LoVo (cell line): ENCODE measurements around the gene CATSPERD.
A peak's percentile ranks its signal among the peaks of the same experiment; 100 is the strongest.

Source experiments
- DNase-seq: peaks from one replicate; pipeline ENCODE4 v3.0.0-alpha.2; 2016; ENCODE audit warnings: low spot score

Gene CATSPERD

DNA sequence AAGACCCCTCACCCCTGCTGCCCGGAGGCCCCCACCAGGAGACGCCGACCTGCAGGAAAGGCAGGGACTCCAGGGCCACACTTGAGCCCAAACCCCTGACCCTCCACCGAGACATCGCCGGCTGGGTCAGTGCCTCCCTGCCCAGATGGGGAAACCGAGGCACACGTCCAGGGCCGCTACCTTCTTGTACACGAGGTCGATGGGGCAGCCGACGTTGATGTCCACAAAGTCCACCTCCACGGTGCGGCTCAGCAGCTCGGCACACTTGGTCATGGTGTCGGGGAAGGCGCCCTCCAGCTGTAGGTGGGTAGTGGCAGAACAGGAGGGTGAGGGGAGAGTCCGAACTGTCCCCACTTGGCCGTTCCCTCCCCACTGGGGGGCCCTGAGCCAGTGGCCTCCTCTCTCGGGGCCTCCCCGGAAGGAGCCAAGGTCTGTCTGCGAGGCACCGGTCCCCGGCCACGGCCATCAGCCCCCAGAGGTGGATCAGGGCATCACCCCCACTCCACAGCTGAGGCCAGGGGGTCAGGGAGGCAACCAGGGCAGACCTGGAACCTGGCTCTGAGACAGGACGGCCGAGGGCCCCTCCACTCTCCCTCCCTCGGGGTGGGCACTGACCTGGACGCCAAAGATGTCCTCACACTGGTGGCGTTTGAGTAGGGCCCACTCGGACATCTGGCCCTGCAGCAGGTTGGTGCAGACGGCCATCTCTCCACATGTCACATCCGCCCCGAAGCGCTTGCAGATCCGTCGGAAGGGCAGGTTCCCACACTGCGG, 67.2 kb downstream of the CATSPERD start:
- DNase-seq: no peak

DNA sequence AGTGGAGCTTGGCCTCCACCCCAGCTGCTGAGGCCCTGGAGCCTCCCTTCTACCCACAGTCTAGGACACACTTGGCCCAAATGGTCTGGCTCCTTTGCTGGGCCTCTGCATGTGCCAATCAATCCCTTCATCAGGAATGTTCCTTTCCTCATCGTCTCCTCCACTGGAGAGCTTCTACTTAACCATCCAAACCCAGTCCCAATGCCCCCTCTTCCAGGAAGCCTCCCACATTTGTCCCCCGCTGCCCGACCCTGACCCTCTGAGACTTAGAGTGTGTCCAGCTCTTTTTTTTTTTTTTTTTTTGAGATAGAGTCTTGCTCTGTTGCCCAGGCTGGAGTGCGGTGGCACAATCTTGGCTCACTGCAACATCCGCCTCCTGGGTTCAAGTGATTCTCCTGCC, 68.0 kb downstream of the CATSPERD start:
- DNase-seq: no peak

DNA sequence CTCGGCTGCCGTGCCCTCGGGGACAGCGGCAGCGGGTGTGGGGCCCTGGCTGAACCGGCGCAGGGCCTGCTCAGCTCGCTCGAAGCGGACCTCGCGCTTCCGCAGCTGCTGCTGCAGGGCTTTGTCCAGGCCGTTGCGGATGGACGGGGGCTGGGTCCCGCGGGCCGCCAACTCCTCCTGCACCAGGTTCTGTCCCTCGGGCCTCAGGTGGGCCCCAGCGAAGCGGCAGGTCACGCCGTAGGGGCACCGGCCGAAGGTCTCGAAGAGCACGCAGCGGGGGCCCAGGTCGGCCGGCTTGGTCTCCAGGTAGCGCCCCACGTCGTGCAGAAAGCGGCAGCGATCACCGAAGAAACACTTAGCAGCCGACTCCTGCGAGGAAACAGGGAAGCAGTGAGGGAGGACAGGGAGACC, 68.9 kb downstream of the CATSPERD start:
- no peak for DNase-seq

DNA sequence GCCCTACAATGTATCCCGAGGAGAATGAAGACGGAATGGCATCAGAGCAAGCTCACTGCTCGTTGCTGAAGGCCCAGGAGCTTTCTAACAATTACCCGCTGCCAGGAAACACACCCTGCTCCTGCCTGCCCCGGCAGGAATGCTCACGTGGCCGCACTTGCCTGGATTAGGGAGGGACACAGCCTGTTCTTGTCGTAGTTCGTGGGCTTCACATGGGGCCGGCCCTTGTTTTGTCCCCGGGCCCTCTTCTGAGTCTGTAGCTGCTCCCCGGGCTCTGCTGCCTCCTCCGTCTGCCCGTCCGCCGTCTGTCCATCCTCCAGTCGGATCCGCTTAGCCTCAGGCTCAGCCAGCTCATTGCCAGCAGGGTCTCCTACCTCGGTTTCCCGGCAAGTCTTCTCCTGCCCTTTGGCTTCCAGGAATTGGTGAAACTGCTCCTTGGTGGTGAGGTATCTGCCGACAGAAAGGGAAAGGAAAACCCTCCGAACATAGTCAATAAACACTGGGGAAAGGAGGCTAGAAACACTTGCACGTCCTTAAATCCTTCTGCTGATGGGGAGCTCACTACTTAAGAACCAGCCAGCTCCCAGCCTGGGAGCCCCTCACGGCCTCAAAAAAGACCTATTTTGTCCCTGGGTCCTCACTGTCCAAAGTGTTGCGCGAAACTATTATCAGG, 69.6 kb downstream of the CATSPERD start:
- DNase-seq: no peak

DNA sequence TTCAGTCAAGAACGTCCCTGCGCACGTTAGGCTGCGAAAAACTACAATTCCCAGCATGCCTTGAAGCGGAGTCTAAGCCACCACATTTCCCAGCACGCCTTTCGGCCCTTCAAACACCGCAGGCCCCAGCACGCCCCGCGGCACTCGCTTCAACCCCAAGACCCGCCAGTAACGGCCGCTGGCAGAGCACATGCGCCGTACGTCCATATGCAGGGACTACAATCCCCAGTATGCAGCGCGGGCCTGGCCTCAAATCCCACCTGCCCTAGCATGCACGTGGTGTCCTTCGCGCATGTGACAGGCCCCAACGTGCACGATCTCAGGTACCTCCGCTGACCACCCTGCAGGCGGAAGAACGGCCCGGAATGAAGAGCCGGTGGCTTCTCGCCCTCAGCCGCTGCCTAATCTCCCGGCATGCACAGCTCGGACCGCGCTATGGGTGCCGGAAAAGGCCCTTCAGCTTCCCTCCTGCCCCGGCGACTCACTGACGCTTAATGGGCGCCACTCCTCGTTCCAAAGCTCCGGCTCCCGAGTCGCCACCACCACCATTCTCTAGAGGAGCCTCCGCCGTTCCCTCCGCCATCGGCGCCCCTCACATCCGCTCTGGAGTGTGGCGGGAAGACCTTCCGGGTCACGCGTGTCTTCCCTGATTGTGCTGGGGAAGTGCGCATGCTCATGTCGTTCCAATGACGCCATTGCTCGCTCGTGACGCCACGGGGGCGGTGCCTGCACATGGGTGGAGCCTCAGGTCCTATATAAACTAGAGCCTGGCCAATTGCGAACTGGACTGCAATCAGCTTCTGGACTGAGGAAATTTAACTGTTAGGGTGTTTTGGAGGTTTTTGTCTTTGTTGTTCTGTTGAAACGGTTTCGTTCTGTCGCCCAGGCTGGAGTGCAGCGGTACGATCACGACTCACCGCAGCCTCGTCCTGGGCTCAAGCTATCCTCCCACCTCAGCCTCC, 70.4 kb downstream of the CATSPERD start, which contains the start of gene DUS3L:
Gene DUS3L (minus strand): TSS at position 605 of the 962 bp plus-strand sequence. CDS start 22 bp downstream, at position 583.
- peak; percentile 98 for DNase-seq

DNA sequence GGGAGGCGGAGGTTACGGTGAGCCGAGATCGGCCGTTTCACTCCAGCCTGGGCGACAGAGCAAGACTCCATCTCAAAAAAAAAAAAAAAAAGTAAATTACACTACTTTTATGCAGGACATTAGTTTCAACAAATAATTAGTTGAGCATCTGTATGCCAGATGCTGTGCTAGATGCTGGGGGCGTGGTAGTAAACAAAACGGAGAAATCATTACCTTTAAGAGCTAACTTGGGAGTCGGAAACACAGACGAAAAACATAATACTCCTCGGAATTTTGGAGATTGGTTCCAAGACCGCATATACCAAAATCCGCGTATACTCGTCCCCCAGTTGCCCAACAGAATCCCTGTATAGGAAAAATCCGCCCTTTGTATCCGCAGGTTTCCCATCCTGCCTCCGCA, 71.8 kb downstream of the CATSPERD start:
- no peak for DNase-seq

DNA sequence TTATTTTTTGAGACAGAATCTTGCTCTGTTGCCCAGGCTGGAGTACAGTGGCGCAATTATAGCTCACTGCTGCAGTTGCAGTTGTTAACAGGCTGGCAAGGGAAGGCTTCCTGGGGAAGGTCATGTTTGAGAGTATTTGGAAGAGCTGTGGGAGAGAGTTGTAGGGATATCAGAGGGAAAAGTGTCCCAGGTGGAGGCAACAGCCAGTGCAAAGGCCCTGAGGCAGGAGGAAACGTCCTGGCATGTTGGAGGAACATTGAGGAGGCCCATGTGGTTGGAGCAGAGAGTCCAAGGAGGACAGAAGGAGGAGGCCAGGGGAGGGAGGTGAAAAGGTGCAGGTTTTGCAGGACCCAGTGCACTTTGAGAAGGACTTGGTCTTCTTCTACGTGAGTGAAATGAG, 72.8 kb downstream of the CATSPERD start:
- no peak for DNase-seq

DNA sequence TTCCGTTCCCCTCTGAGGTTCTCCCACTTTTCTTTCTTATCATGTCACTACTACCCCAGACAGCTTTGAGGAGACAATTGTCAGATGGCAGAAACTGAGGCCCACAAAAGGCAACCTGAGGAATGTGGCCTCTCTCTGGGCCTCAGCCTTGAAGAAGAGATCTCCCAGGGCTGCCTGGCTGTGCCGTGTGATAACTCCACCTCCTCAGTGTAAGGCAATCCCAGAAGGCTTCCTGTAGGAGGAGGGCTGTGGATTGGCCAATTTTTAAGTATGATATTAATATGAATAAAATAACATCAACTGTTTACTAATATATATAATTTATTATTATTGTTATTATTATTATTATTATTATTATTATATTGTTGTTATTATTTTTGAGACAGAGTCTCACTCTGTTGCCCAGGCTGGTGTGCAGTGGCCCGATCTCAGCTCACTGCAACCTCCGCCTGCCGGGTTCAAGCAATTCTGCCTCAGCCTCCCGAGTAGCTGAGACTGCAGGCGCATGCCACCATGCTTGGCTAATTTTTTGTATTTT, 75.0 kb downstream of the CATSPERD start:
- no peak for DNase-seq

DNA sequence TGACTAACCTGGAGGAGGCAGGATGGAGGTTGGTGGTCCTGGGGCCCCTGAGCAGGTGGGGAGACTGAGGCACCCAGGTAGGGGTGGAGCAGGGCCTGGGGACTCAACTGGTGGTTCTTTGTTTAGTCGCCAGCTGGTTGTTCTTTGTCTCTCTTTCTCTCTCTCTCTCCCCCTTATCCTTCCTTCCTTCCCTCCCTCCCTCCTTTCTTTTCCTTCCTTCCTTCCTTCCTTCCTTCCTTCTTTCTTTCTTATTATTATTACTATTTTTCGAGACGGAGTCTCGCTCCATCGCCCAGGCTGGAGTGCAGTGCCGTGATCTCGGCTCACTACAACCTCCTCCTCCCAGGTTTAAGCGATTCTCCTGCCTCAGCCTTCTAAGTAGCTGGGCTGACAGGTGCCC, 77.8 kb downstream of the CATSPERD start:
- no peak for DNase-seq

DNA sequence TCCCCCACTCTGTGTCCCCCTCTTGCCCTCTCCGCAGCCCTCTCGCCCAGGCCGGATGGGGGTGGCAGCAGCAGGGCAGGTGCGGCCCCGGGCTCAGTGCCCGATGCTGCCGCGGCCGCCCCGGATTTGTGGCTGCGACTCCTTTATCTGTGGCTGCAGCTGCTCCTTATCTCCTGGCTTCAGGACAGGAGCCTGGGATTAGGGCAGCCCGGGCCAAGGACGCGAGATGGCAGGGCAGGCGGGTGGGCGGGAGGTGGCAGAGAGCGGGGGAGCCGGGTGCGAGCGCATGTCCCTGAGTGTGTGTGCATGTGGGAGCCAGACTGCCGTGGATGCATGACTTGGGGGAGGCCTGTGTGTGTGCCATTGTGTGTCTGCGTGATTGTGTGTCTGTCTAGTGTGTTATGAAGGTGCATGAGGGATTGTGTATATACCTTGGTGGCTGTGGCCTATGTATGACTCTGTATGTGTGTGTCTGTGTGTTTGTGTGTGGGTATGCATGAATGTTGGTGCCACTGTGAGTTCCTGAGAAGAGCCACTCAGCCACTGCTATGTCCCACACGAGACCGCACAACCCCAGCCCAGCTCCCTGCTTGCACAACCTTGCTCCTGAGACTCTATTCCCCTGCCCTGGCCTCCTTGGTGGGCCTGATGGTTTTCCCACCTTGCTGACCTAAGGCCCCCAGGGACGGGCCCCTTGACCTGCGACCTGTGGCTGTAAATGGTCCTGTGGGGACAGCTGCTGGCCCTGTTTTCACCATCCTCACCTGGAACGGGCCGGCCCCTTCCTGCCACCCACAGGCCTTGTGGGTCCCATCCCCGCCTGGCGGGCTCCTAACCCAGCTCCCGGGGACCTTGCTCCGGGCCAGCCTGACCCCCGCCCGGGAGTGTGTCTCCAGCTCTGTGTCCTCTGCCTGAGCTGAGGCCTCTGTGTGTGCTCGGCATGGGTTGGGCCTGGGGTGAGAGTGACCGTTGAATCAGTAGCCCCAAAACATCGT, 79.1 kb downstream of the CATSPERD start:
- DNase-seq: no peak

DNA sequence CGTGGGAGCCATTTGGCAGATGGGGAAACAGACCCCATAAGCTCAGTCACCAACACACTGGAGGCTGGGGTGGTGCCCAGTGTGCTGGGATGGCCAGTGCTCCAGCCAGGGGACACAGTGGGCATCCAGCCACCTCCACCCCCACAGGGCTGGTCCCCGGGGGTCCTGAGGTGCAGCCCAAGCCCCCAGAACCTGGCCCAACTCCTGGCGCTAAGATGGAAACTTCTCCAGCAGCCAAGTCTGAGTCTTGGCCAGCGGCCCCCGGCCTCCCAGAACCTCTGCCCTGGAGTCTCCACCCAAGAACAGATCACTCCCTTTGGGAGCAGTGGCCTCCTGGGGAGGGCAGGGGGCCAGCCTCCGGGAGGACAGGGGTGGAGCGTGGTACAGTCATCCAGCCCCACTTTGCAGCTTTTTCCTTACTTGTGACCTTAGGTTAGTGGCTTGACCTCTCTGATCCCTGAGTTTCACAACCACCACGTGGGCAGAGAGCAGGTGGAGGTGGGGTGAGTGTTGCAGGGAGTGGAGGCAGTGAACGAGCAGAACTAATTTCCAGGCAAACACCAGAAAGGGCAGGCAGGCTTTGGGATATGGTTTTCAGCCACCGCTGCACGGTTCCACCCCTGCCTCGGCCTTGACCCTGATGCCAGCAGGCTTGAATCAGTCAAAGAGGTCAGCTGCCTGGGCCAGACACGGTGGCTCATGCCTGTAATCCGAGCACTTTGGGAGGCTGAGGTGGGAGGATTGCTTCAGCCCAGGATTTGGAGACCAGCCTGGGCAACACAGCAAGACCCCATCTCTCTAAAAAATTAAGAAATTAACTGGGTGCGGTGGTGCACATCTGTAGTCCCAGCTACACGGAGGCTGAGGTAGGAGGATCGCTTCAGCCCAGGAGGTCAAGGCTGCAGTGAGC, 80.2 kb downstream of the CATSPERD start:
- DNase-seq: no peak

DNA sequence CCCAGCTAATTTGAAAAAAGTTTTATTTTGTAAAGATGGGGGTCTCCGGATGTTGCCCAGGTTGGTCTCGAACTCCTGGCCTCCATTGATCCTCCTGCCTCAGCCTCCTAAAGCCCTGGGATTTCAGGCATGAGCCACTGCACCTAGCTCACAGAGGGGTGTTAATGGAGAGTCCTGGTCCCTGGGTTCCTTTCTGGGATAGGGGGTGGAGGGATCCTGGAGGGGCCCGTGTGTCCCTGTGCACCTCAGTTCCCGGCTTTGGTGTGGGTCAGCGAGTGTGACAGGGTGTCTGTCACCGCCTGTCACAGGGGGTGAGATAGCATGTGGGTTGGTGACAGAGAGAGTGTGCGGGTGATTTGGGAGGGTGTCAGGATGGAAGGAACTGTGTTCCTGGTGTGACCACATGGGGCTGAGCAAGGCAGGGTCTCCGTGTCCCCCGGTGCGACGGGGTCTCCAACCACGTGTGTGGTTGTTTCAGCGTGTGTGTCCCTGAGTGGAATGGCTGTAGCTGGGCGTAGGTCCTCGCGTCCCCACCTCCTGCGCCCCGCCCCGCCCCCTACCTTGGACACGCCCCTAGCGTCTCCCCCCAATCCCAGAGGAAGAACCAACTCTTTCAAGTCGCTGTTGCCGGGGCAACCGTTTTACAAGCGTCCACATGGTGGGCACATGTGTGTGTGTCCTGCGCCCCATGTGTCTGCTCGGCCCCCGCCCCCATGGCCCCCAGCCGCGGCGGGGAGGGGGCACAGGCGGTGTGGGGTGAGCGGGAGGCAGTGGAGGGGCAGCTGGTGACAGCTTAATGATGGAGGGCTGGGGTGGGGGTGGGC, 81.6 kb downstream of the CATSPERD start:
- no peak for DNase-seq

DNA sequence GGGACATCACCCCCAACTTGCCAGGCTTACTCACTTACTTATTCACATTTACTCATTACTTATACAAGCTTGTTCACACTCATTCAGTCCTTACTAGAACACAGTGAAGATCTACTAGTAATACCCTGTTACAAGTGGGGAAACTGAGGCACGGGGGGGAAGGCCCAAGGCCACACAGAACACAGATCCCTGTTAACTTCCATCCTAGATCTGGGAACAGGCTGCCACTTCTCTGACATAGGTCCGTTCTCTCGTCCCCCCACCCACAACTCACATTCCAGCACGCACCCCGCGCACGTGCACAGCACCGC, 83.0 kb downstream of the CATSPERD start:
- DNase-seq: no peak

DNA sequence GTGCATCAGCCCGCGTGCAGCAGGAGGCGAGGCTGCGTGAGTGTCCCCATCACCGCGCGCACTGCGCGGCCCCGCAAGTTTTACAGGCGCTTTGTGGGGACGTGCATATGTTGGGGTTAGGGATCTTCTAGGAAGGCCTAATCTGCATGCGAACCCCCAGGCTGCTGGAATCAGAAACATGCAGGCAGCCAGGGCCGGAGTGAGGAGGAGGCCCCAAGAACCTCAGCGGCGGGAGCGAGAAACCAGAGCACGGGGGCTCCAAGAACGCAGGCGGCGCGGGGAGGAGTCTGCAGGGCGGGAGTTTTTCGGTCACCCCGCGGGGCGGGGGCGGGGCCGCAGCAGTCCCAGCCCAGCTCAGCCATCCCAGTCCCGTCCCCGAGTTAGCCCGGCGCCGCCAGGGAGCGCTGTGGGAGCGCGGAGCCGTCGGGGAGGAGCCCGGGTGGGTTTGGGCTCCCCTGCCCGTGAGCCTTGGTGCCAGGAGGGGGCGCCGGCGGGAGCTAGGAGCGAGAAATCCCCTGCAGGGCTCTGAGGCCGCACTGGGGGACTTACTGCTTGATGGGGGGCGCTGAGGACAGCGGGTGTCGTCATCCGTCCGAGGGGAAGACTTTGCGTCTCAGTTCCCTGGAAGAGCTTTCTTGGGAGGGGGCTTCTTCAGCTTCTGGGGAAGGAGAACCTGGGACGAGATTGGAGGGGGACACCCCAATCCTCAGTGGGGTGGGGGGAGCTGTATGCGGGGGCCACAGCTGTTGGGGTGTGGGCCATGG, 83.5 kb downstream of the CATSPERD start:
- peak; percentile 90 for DNase-seq

DNA sequence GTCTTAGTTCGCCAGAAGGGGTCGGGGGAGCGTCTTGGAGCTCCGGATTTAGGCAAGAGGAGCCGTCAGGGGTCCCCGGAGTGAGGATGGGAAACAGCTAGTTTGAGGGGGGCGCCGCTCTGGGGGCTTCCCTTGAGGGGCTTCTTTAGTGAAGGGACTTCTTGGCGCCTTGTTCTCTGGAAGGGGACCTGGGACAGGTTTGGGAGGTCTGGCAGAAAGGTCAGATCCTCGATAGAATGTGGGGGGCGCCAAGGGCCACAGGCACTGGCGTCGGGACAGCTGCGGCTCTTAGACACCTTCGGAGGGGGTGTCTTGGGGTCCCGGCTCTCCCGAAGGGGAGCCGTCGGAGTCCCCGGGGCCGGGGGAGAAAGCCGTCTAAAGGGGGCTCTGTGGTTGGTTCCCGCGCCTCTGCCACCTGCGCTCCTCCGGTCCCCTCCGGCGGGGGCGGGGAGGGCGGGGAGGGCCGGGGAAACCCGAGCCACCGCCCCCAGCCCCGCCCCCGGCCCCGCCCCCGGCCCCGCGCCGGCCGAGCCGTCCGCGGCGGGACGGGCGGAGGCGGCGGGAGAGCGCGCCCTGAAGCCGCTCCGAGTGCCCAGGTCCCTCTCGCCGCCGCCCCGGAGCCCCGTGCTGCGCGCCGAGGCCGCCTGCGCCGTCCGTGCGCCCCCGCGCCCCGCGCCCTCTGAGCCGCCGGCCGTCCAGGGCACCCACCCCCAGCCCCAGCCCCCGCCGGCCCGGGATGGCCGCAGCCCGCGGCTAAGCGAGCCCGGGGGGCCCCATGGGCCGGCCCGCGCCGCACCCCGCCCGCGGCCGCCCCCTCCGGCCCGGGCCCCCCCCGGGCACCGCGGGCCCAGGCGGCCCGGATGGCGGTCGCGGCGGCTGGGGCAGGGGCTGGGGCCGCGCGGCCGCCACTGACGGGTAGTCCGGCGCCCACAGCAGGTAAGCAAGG, 84.4 kb downstream of the CATSPERD start, which contains the start of gene NRTN:
Gene NRTN (plus strand): TSS at position 552 of the 946 bp plus-strand sequence. CDS start 19,099 bp downstream, outside the sequence.
- peak; percentile 43 for DNase-seq

DNA sequence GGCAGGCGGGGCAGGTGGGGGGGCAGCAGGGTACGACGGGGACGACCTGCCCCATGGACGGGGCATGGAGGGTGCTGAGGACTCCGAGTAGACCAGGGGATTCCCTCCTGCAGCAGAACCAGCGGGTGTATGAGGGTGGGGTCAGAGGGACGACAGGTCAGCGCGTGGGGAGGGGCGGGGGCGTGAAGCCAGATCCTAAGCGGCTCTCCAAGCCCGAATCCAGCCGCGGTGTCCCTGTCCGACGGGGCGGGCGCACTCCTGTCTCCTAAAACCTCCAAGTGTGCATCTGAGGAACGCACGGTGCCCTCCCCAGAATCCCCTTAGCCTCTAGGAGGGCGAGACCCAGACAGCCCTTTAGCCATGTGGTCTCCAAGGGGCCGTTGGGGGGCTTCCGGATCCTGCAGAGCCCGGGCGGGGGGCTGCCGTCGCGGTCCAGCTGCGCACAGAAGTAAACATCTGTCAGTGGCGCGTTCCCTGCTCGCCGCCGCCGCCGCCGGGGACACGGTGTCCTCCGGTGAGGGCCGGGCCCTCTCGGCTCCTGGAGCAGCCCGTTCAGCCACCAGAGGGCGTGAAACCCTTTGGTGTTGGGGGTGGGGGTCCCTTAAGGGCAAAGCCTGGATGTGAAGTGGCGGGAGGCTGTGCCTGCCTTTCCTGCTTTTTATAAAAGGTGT, 85.2 kb downstream of the CATSPERD start:
- peak; percentile 51 for DNase-seq
